Measurements from ENCODE around the gene CCT7.
"Not testable (repeated sequence)": the region's sequence is repeated elsewhere in the genome, so short reads cannot be mapped to it uniquely, and the experiment has no call there.

CCT7 gene

DNA sequence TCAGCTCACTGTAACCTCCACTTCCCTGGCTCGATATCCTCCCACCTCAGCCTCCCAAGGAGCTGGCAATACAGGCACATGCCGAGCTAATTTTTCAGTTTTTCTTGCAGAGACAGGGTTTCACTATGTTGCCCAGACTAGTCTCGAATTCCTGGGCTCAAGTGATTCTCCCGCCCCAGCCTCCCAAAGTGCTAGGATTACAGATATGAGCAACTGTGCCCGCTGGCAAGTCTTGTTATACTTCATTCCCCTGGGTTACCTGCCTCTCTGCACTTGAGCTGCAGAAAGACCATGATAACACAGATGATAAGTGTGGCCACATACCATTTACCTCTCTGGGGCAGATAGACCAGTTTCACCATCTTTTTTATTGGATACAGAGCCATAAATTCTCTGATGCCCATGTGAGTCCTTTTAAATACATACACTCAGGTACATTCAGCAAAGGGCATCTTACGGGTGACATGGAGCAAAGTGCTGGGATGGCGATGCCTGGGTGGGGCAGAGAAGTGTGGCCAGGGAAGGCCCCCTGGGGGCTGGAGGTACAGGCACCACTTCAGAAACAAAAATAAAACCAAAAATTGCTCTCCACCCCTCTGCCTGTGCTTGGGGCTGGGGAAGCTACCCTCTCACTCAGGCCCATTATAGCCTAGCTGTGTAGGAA lies 20.4 kb downstream of the CCT7 start:
- in situ Hi-C loops (cut with HindIII; ENCODE audit: low sequenced_read_pairs) = no loop called here

- in situ Hi-C loops (cut with HindIII; ENCODE audit: low sequenced_read_pairs) = no loop called here
Measured at GRCh38 chr2:73255007-73255644, 21.0 kb downstream of the CCT7 start.

- in situ Hi-C loops (cut with HindIII; ENCODE audit: low sequenced_read_pairs) = no loop called here
Measured at GRCh38 chr2:73255907-73256617, 22.0 kb downstream of the CCT7 start.

GRCh38 chr2:73256618-73256922 lies 22.5 kb downstream of the CCT7 start:
- in situ Hi-C loops (cut with HindIII; ENCODE audit: low sequenced_read_pairs) = no loop called here

DNA sequence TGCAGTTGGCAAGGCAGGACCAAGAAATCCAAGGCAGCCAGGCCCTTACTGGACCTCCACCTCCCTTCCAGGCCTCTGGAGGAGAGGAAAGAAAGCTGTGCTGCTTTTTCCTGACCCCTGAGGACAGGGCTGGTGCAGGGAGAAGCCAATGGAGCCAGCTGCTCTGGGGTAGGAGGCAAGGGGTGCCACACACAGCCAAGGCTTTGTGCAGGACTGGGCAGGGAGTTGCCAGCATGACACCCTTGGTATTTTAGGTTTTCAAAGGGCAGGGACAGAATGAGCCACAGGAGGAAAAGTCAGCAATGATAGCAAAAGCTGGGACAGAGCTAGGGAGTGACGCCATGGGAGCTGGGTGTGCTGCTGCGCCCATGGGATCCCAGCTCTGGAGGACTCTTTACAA lies 22.9 kb downstream of the CCT7 start:
- in situ Hi-C loops (cut with HindIII; ENCODE audit: low sequenced_read_pairs) = no loop called here

- in situ Hi-C loops (cut with HindIII; ENCODE audit: low sequenced_read_pairs) = no loop called here
Measured at GRCh38 chr2:73257425-73258125, 23.5 kb downstream of the CCT7 start.

DNA sequence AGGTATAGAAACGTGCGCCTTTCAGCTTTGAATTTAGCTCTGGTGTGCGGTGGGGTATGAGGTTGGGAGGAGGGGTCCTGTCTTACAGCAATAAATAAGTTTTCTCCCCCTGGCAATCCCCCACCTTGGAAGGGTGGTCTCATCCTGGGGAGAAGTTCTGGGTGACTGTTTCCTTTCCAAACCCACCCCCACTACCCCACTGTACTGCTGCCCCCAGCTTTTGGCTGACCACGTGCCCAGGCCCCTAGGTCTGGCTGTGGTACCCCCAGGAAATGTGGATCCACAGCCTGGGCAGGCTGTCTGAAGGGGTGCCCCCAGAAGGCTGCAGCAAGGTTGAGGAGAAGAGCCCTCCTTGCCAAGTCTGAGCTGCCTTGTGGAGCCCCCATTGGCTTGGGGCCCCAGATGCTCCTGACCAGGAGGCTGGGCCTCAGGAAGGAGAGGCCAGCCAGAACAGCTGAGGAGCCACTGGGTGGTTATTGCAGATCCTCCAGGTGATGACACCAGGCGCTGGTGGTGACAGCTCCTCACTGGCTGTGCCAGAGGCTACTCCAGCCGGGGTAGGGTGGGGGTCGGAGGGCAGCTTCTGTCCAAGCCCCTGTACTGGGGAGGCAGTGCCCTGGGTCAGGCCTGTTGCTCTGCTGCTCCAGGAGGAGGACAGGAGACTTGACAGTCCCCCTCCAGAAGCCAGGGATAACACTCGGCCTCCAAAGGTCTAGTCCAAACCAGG lies 24.2 kb downstream of the CCT7 start:
- in situ Hi-C loops (cut with HindIII; ENCODE audit: low sequenced_read_pairs) = no loop called here

DNA sequence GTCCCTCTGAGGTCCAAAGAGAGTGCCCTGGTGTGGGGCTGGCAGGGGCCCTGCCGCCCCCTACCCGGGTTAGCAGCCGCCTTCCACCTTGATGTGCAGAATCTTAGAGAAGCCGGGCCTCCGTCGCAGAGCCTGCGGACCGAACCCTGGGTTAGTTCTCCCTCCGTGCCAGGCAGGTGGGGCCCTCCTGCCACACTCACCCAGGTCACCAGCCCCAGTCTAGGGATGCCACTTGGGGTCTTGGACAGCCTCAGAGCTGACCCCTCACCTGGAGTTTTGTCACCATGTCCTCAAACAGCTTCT lies 24.8 kb downstream of the CCT7 start:
- in situ Hi-C loops (cut with HindIII; ENCODE audit: low sequenced_read_pairs) = no loop called here

- in situ Hi-C loops (cut with HindIII; ENCODE audit: low sequenced_read_pairs) = no loop called here
Measured at GRCh38 chr2:73259276-73259675, 25.2 kb downstream of the CCT7 start.

DNA sequence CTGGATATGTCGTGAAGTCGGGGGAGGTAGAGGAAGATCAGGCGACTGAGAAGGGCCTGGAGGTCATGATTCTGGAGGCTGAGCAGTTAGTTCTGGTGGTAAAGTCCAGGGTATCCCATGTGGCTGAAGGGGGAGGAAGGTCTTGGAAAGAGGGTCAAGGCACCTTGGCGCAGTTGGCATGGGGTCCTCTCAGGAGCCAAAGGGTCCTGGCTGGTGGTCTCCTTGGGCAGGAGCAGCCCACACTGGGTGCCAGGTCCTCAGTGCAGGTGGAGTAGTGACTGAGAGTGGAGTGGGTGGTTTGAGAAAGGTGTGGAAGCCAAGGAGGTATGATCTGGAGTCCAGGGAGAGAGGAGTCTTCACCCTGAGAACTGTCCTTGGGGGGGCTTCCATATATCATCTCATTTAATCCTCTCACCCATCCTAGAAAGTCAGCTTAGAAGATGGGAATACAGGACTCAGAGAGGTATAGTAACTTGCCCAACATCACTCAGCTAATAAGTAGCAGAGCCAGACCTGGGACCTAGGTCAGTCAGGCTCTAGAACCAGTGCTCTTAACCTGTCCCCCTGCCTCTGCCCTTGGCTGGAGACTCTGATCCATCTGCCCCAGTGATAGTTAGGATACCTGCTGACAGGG lies 25.7 kb downstream of the CCT7 start:
- in situ Hi-C loops (cut with HindIII; ENCODE audit: low sequenced_read_pairs) = no loop called here

- in situ Hi-C loops (cut with HindIII; ENCODE audit: low sequenced_read_pairs) = no loop called here
Measured at GRCh38 chr2:73260338-73260984, 26.4 kb downstream of the CCT7 start.

- in situ Hi-C loops (cut with HindIII; ENCODE audit: low sequenced_read_pairs) = no loop called here
Measured at GRCh38 chr2:73262108-73262651, 28.1 kb downstream of the CCT7 start.

GRCh38 chr2:73262691-73263429 lies 28.8 kb downstream of the CCT7 start:
- in situ Hi-C loops (cut with HindIII; ENCODE audit: low sequenced_read_pairs) = not testable (repeated sequence)

DNA sequence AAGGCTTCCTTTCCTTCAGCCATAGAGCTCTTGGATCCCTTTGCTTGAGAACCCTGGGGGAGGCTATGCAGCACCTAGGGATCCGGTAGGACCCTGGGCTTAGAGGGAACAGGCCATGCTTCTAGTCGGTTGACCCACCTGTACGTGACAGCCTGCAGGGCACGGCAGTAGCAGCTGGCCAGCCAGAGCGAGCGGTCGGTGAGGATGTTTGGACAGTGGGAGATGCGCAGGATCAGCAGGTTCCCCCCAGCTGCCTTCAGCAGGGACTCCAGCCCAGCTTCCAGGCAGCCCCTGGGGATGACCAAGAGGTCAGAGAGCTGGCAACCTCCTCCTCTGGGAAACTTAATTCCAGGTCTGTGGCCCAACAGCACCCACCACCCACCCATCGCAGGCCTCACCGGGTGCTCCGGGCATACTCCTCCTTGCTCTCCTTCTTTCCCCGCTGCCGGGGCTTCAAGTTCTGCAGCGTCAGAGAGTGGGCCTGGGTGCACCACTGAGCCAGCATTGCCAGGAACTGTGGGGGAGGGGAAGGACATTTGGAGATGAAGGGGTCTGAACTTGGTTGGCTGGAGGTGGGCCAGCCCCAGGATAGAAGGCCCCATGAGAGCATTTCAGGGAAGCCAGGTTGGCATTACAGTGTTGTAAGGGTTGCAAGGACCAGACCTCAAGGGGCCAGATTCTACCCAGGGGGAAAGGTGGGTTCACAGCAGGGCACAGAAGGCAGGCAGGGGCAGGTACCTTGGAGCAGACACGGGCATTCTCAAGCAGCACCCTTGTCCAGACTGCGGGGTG lies 29.6 kb downstream of the CCT7 start:
- in situ Hi-C loops (cut with HindIII; ENCODE audit: low sequenced_read_pairs) = no loop called here

- in situ Hi-C loops (cut with HindIII; ENCODE audit: low sequenced_read_pairs) = no loop called here
Measured at GRCh38 chr2:73264332-73264606, 30.2 kb downstream of the CCT7 start.

- in situ Hi-C loops (cut with HindIII; ENCODE audit: low sequenced_read_pairs) = no loop called here
Measured at GRCh38 chr2:73264783-73265182, 30.7 kb downstream of the CCT7 start.

- in situ Hi-C loops (cut with HindIII; ENCODE audit: low sequenced_read_pairs) = no loop called here
Measured at GRCh38 chr2:73265298-73266060, 31.4 kb downstream of the CCT7 start.

Measured in DLD1 (cell line).